Stimulated activated naive CD8-positive, alpha-beta T cell treated with anti-CD3 and anti-CD28 coated beads, Interleukin-15, Interleukin-2, amounts not matched to agents 100 U/mL and 50 U/mL, for 24 hours (primary cell): ENCODE data around the gene AGAP3.

Experiments used
- ATAC-seq: fragments of 150-1000 bp; cut with Tn5 transposase; one replicate; pipeline ENCODE4 v1.10.0; 2021
- DNase-seq: peaks from one replicate; pipeline ENCODE4 v3.0.0; 2021

Gene AGAP3

DNA sequence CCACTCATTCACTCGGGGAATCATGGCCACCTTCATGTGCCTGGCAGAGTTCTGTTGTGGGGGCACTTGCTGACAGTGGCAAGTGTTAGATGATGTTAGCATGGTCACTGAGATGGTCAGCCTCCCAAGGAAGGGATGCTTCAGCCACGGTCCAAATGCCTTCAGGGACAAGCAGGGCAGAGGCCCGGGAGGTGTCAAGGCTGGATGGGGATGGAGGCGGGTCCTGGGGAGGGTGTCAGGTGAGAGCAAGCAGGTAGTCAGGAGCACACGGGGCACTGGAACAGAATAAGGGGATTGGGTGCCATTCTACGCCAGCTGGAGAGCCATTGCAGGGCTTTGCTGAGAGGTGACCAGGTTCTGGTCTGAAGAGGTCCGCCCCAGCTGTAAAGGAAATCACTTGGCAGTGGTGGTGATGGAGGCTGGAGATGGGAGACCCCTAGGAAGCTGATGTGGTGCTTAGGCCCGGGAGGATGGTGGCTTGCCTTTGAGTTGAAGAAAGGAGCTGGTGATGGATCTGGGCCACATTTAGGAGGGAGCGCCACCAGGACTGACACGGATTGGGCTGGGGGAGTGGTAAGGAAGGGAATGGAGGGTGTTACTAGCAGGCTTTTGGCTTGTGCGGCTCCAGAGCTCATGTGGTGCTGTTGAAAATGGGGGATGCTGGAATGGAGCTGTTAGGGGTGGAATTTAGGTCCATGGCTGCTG is 24.1 kb downstream of the AGAP3 start:
- ATAC-seq (no peak), DNase-seq (no peak)

DNA sequence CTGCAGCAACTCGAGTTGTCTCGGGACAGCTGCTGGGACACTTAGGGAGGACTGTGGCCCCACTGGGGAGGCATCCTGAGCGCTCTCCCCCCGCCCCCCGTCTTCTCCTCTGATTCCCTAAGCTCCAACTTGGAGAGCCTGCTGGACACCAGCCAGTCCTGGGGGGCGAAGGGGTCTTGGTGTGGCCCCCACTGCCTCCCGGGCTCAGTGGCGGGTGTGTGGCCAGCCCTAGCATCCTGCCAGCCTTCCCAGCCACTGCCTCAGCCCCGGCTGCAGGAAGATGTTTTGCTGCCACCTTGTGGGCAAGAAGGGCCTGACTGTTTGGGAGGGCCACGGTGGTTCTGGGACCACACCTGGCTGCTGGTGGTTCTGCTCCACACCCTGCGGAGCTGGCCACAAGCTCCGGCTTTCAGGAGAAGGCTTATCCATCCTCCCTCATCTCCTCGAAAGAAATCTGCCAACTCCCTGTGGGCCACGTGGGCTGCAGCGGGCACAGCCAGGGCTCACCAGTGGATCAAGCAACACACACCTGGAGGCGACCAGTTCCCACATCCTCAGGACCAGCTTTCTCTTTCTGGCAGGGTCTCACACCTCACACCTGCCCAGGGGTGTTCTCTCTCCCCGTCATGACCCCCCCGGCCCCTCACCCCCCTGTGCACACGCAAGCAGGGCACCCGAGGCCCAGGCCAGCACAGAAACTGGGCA is 24.8 kb downstream of the AGAP3 start:
- ATAC-seq (peak; percentile 78), DNase-seq (peak; percentile 81)

- no peak for DNase-seq
- ATAC-seq = no peak
Measured at GRCh38 chr7:151113344-151114150, 27.3 kb downstream of the AGAP3 start.

DNA sequence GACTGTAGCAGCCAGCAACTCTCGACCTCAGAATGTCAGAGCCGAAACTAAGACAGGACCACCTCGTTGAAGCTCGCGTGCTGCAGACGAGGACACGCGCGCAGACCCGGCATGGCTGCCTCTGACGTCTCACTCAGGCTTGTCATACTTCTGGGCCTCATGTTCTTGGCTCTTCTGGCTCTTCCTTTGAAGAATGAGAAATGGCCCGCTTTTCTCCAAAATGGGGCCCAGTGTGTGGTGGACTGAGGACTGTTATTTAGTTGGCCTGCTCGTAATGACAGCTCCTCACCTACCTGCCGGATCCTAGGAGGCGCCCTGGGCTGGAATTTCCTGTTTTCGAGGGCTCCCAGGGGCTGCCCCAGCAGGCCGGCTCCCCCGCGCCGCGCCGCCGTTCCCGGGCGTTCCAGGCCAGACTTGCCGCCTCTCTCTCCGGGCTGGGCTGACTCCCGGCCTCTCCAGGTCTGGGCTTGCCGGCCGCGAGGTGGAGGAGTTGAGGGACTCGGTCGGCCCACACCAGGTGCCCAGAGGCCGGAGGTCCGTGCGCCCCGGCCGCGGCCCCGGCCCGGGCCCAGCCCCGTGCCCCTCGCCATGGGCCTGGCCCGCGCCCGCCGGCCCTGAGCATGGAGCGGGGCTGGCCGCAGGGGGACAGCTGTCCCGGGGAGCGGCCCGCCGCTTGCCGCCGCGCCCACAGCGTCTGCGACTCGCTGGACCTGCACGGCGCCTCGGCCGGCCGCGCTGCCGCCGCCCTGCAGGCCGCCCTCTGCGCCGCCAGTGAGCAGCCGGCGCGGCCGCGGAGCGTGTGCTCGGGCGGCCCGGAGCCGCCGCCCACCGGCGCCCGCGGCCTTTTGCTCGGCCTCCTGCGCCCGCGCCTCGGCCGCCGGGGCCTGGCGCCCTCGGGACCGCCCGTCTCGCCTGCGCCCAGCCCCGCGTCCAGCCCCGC is 28.1 kb downstream of the AGAP3 start:
- ATAC-seq = no peak
- DNase-seq = no peak

- DNase-seq (peak; percentile 52), ATAC-seq (peak; percentile 33)
Measured at GRCh38 chr7:151115121-151115835, 29.0 kb downstream of the AGAP3 start.

- DNase-seq = no peak
- ATAC-seq = no peak
Measured at GRCh38 chr7:151115836-151116418, 29.7 kb downstream of the AGAP3 start.

DNA sequence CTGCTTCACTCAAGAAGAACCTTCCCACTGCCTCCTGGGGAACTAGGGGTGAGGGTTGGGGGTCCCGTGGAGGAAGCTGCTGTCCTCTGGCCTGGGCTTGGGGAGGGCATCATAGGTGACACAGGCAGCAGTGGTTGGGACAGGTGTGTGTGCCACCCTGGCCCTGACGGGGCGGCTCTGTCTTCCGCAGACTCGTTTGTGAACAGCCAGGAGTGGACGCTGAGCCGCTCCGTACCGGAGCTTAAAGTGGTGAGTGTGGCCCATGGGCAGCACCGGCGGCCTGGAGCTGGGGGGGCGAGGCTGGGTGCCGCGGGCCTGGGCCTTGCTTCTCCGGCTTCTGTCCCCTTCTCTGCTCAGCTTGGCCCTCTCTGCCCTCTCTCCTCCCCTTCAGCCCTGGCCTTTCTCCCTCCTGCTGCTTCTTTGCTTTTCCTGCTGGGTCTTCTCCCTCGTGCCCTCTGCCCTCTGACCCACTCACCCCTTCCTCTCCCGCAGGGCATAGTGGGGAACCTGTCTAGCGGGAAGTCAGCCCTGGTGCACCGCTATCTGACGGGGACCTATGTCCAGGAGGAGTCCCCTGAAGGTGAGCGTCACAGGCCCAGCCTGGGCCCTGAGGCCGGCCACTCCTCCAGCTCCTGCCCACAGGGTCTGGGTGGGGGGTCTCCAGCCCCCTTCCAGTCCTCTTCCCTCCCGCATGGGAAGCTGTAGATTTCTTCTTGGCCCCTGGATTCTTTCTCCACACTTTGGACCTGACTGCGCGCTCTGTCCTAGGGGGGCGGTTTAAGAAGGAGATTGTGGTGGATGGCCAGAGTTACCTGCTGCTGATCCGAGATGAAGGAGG is 30.5 kb downstream of the AGAP3 start:
- DNase-seq = no peak
- ATAC-seq = no peak

DNA sequence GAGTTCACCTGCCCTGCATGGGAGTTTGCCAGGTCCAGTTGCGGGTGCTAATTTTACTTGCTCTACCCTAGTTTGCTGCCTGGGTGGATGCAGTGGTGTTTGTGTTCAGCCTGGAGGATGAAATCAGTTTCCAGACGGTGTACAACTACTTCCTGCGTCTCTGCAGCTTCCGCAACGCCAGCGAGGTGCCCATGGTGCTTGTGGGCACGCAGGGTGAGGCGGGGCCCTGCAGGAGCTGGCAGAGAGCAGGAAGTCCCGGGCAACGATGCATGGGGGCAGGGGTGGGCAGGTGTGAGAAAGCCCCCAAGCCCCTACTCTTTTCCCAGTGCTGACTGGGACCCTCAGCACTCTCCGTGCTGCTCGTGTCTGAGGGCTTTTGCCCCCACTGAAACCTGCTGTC is 31.3 kb downstream of the AGAP3 start:
- ATAC-seq = no peak

DNA sequence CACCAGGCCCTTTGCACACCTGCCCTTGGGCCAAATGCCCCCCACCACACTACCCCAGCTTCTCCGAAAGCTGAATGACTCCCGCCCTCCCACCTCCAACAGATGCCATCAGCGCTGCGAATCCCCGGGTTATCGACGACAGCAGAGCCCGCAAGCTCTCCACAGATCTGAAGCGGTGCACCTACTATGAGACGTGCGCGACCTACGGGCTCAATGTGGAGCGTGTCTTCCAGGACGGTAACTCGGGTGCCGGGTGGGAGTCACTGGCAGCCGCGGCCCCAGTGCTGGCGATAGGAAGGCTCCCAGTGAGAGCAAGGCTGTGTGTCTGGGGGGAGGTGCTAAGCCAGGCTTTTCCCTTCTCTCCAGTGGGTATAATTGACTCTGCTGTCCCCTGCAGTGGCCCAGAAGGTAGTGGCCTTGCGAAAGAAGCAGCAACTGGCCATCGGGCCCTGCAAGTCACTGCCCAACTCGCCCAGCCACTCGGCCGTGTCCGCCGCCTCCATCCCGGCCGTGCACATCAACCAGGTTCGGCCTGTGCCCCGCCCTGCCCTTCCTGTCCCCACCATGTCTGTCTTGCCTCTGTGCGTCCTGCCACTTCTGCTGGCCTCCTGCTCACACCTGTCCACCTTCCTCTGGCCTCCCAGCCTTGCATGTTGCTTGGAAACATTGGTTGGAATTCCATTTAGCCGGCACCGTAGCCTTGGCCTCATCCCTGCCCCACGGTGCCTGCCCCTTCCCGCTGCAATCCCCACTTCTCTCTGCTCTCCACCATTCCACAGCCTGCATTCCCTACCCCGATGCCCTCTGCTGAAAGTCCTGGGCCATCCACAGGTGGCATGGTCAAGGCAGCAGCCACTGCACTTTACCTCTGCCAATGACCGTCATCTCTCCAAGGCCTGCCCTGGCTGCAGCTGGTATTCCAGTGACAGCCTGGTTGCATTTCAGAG is 32.1 kb downstream of the AGAP3 start:
- DNase-seq = no peak

More for the DNA sequence above, 31.3 kb downstream of the AGAP3 start:
- no peak for DNase-seq

GRCh38 chr7:151119055-151119415 is 32.8 kb downstream of the AGAP3 start:
- no peak for ATAC-seq
- DNase-seq = no peak

More for the DNA sequence above, 32.1 kb downstream of the AGAP3 start:
- ATAC-seq = no peak

GRCh38 chr7:151119902-151120301 is 33.6 kb downstream of the AGAP3 start:
- ATAC-seq = no peak
- no peak for DNase-seq

- no peak for DNase-seq
- no peak for ATAC-seq
Measured at GRCh38 chr7:151120896-151121295, 34.6 kb downstream of the AGAP3 start.

DNA sequence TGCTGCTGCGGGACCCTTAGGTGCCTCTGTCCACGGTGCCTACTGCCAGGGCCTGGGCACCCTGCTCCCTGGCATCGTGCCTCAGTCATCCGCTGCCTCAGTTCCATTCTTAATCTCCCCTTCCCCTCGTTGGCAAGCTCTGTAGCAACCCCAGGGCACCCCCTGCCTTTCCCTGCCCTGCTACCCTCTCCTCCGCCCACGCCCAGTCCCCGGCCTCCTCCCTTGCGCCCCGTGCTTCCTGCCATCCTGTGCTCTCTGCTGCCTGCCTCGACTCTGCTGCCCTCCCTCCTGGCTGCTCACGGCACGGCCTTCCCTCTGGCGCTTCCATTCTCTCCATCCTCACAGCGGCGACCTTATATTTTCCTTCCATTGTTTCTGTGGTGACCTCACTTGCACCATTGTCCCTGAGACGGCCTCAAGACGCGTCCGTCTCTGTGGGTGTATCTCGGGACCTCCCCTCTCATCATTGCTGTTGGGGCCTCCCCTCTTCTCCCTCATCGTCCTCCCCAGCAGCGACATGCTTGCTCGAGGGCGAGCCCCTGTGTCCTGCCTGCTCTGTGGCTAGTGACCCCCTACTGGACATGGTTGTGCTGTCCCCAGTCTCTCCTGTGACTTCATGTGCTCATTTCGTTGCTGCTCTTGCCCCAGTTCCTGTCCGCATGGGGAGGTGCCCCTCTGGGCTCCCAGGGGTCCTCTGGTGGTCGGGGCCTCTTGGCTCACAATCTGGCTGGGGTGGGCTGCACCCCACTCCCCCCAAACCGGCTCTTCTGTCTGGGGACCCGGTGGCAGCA is 35.3 kb downstream of the AGAP3 start:
- DNase-seq (no peak), ATAC-seq (no peak)

DNA sequence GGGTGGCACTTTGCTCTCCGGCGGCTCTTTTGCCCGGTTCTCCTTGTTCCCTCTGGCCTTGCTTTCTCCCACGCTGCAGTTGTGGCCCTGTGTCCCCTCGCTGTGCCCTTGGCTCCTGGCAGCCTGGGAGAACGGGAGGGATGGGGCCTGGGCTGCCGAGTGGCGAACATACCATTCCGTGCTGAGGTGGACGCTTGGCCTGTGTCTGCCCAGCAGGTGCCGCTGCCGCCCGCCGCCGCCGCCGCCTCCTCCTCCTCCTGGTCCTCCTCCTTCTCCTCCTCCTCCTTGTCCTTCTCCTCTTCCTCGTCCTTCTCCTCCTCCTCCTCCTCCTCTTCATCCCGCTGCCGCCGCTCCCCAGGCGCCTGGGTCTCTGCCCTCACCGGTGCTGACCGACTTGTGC is 36.0 kb downstream of the AGAP3 start:
- ATAC-seq (no peak), DNase-seq (no peak)

- ATAC-seq (no peak), DNase-seq (no peak)
Measured at GRCh38 chr7:151122796-151123157, 36.5 kb downstream of the AGAP3 start.

DNA sequence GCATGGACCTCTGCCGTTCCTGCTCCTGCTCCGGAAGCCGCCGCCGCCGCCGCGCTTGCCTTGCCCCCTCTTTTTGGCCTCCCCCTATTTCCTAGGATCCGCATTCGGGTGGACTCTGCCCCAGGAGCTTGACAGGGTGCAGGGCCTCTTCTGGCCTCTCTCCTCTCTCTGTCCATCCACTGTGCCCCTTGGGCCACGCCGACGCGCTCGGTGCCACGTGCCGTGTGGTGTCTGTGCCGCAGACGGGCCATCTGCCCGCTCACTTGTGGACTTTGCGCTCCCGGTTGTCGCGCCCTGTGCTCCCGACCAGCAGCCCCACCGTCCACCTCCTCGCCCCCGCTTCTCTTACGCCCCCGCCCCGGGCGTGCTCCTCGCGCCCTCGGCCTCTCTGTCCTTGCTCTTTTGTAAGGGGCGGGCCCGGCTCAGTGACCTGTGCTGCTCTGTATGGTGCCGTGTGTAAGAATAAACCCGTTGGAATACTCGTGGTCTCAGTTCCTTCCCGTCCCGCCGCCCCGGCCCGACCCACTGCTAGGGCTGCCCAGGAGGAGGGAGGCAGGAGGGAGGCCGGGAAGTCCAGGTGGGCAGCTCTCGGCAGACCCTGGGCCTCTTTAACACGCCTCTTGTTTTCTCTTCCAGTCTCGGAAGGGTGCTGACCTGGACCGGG is 37.0 kb downstream of the AGAP3 start:
- no peak for ATAC-seq
- no peak for DNase-seq

- peak; percentile 86 for DNase-seq
- peak; percentile 87 for ATAC-seq
Measured at GRCh38 chr7:151123822-151124464, 37.7 kb downstream of the AGAP3 start.
